Type B pancreatic cell (in vitro differentiated cells): ENCODE data around the gene SH2D4B. TPM values are rescaled to one million over a fixed set of nuclear protein-coding genes. Genes with fewer than 3 reads are reported as not detected.

ENCODE experiments used
- DNase-seq: peaks from one replicate; pipeline ENCODE4 v3.0.0; 2021; ENCODE audit warnings: mixed read lengths; ENCODE audit not compliant: unreplicated experiment; ENCODE audit errors: extremely low spot score
- H3K27ac Mint-ChIP-seq: 2 replicates; pipeline ENCODE4 v1.8.0; 2021; ENCODE audit warnings: mild to moderate bottlenecking, mixed read lengths
- H3K27me3 Mint-ChIP-seq: 2 replicates; pipeline ENCODE4 v1.8.0; 2021; ENCODE audit warnings: mixed read lengths
- H3K36me3 Mint-ChIP-seq: 2 replicates; pipeline ENCODE4 v1.8.0; 2021; ENCODE audit warnings: mixed read lengths
- H3K4me1 Mint-ChIP-seq: one replicate; pipeline ENCODE4 v1.8.0; 2021; ENCODE audit warnings: mixed read lengths; ENCODE audit not compliant: unreplicated experiment
- H3K4me3 Mint-ChIP-seq: 2 replicates; pipeline ENCODE4 v1.8.0; 2021; ENCODE audit warnings: mild to moderate bottlenecking, mixed read lengths
- H3K9me3 Mint-ChIP-seq: 2 replicates; pipeline ENCODE4 v1.8.0; 2021; ENCODE audit warnings: mixed read lengths
- CTCF ChIP-seq: fragments of 200-600 bp; sonication (generic); conservative IDR thresholded peaks from 2 replicates; pipeline ENCODE4 v1.5.0; 2021; ENCODE audit warnings: antibody characterized with exemption, mild to moderate bottlenecking
- total RNA-seq: library from RNA; stranded (reverse); gene quantifications from 2 replicates; pipeline ENCODE4 v1.2.1, GENCODE V29; 2021; ENCODE audit warnings: low replicate concordance

Gene SH2D4B
- total RNA-seq, 1 donor from 2014 or later: 0.10 TPM

GRCh38 chr10:80520661-80521470 is 16.8 kb upstream of the SH2D4B start:
- Mint-ChIP-seq H3K4me3 (no peak overlapping the region), H3K27ac (no peak overlapping the region), H3K9me3 (no peaks in the 10 kb centered on the region), H3K36me3 (peaks cover 13% of the 10 kb centered on the region), H3K27me3 (no peaks in the 10 kb centered on the region), H3K4me1 (peaks cover 2% of the 10 kb centered on the region)
- DNase-seq: no peak
- TF ChIP-seq CTCF: no peak

- H3K4me1 Mint-ChIP-seq: peaks cover 5% of the 10 kb centered on the region
- no peak overlapping the region for H3K4me3 Mint-ChIP-seq
- no peak for DNase-seq
- no peaks in the 10 kb centered on the region for H3K9me3 Mint-ChIP-seq
- no peak overlapping the region for H3K27ac Mint-ChIP-seq
- TF ChIP-seq CTCF: no peak
- no peaks in the 10 kb centered on the region for H3K27me3 Mint-ChIP-seq
- H3K36me3 Mint-ChIP-seq: peaks cover 8% of the 10 kb centered on the region
These were observed 14.8 kb upstream of the SH2D4B start for GRCh38 chr10:80522756-80523363.

GRCh38 chr10:80523773-80524172 is 13.9 kb upstream of the SH2D4B start:
- Mint-ChIP-seq H3K36me3 (peaks cover 4% of the 10 kb centered on the region), H3K9me3 (no peaks in the 10 kb centered on the region), H3K27ac (no peak overlapping the region), H3K27me3 (no peaks in the 10 kb centered on the region), H3K4me3 (no peak overlapping the region), H3K4me1 (peaks cover 5% of the 10 kb centered on the region)
- no peak for TF ChIP-seq CTCF
- DNase-seq: no peak

- TF ChIP-seq CTCF: no peak
- Mint-ChIP-seq H3K9me3 (no peaks in the 10 kb centered on the region), H3K27ac (no peak overlapping the region)
These were observed 13.4 kb upstream of the SH2D4B start for GRCh38 chr10:80524190-80524909.

GRCh38 chr10:80526218-80526617 is 11.5 kb upstream of the SH2D4B start:
- no peaks in the 10 kb centered on the region for H3K9me3 Mint-ChIP-seq
- no peak for DNase-seq

More at GRCh38 chr10:80524190-80524909, 13.4 kb upstream of the SH2D4B start:
- Mint-ChIP-seq H3K4me1 (peaks cover 5% of the 10 kb centered on the region), H3K4me3 (no peak overlapping the region), H3K36me3 (peaks cover 3% of the 10 kb centered on the region), H3K27me3 (no peaks in the 10 kb centered on the region)
- no peak for DNase-seq

More at GRCh38 chr10:80526218-80526617, 11.5 kb upstream of the SH2D4B start:
- Mint-ChIP-seq H3K27ac (peak overlapping the region; percentile 72), H3K36me3 (no peaks in the 10 kb centered on the region), H3K4me1 (peaks cover 5% of the 10 kb centered on the region), H3K27me3 (no peaks in the 10 kb centered on the region), H3K4me3 (no peak overlapping the region)
- TF ChIP-seq CTCF: no peak
